Measurements from ENCODE around the gene LPAR3. TPM values are rescaled to one million over a fixed set of nuclear protein-coding genes. Genes with fewer than 3 reads are reported as not detected.

The LPAR3 gene
- total and polyA plus RNA-seq, 2 of the 4 experiments (the other 2 are of a cell fraction) = 0.09 to 0.18 TPM

DNA sequence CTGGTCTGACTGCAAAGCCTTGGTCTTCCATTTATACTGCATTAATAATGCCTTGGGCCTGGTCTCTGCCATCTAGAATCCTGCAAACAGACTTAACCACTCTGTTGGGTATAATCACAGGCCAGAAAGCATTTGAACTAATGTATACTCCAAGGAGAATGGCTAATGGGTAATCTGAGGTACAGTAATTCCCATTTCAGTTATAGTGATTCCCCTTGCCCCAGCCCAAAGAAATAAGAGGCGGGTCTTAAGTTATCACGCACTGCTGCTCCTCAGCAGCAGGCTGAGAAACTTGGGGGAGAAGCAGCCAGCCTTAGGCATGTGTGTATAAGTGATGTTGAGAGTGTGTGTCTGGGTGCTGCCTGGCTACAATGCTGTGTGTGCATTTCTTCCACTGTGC is 2.4 kb downstream of the LPAR3 start:
- no peaks in the 10 kb centered on the region for H4K20me1 ChIP-seq (ENCODE audit: insufficient read depth, low read length)
- whole genome bisulfite sequencing, 2 experiments (ENCODE audit: extremely low coverage in 2 of 2, insufficient read length in 1 of 2) = no CpG with 5 or more reads among the region's 2 CpGs

More for the DNA sequence above, 2.4 kb downstream of the LPAR3 start:
- intact Hi-C loops (cut with micrococcal nuclease) (no loop called here), dilution Hi-C loops (cut with HindIII; ENCODE audit: low sequenced_read_pairs, unreplicated experiment) (no loop called here), in situ Hi-C loops (cut with MboI; ENCODE audit: low sequenced_read_pairs) (no loop called here)
- Histone ChIP-seq H2AFZ (replicated peaks; ENCODE audit: low read length, poor library complexity) (no peak overlapping the region), H2AK9ac (replicated peaks; ENCODE audit: low read depth, low read length, poor library complexity) (no peak overlapping the region), H3K9me3 (ENCODE audit: control insufficient read depth, insufficient read depth, low read length) (no peaks in the 10 kb centered on the region), H2AK5ac (ENCODE audit: low read depth, low read length) (no peak overlapping the region), H3K9me1 (ENCODE audit: insufficient read depth, low read length) (peaks cover under 1% of the 10 kb centered on the region; the same call in 1 of the 2 replicates), H3K27me3 (ENCODE audit: control insufficient read depth, insufficient read depth, low read length) (peaks cover 33% of the 10 kb centered on the region), H4K8ac (ENCODE audit: low read depth in 2 of 2, low read length in 2 of 2) (no peak overlapping the region), H3K79me1 (ENCODE audit: low read depth in 1 of 2, low read length in 2 of 2) (no peaks in the 10 kb centered on the region), H2BK15ac (ENCODE audit: low read depth, low read length) (no peak overlapping the region), H3K36me3 (ENCODE audit: control insufficient read depth, insufficient read depth, low read length) (no peaks in the 10 kb centered on the region), H2BK5ac (ENCODE audit: low read depth, low read length, poor library complexity, severe bottlenecking) (no peak overlapping the region), H4K5ac (ENCODE audit: low read depth, low read length) (no peak overlapping the region), H3K4me2 (ENCODE audit: low read depth, low read length) (no peak overlapping the region), H3K18ac (ENCODE audit: low read depth, low read length) (no peak overlapping the region), H2BK20ac (ENCODE audit: low read depth, low read length) (no peak overlapping the region), H3K14ac (replicated peaks; ENCODE audit: low read depth, low read length) (no peak overlapping the region), H3K4me1 (ENCODE audit: control insufficient read depth, insufficient read depth, low read length) (no peaks in the 10 kb centered on the region), H4K91ac (ENCODE audit: insufficient read depth, low read depth, low read length) (no peak overlapping the region), H3K4ac (ENCODE audit: low read depth, low read length) (no peak overlapping the region), H3K9ac (ENCODE audit: low read depth, low read length) (no peak overlapping the region), H2BK120ac (ENCODE audit: low read depth, low read length) (no peak overlapping the region), H3K4me3 (ENCODE audit: insufficient read depth, low read depth, low read length) (no peak overlapping the region), H3K23ac (ENCODE audit: low read depth, low read length) (no peak overlapping the region), H3K56ac (ENCODE audit: extremely low read depth, insufficient read depth, low read length) (no peak overlapping the region), H3K27ac (ENCODE audit: insufficient read depth, low read length) (no peak overlapping the region)
- POLR2A ChIA-PET (ENCODE audit: unreplicated experiment) = no interaction called here
- BruUV-seq (replicated peaks) = no TSS peak
- CTCF ChIA-PET = no interaction called here
- DNase-seq = no peak
- ATAC-seq (ENCODE audit: low read depth) = no peak
- no peak for TF ChIP-seq BHLHE40 (IDR thresholded peaks at IDR 0.05; ENCODE audit: low read depth, low read length)

Data from IMR-90 (cell line).